ENCODE results near the gene ABCC5. TPM values are rescaled to one million over a fixed set of nuclear protein-coding genes. Genes with fewer than 3 reads are reported as not detected.

Gene ABCC5
- polyA plus RNA-seq, 1 donor (not counting 4 experiments of a cell fraction or from before 2014, with no cell fraction given): 28.7 TPM

DNA sequence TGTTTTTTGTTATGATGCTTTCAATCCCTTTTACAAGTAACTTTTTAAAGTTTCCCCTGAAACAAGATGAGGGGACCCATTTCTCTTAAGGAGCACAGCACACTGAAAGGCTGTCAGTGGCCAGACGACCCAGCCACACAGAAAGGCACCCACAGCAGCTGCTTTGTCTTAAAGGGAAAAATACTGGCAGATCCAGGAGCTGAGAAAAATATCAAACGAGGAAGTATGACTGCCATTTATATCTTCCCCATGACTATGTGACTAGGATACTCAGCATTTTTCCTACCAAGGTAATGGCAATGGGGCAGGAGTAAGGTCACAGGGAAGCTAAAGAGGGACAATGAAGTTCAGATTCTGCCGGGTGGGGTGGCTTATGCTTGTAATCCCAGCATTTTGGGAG is 15.9 kb downstream of the ABCC5 start:
- no peak for FAIRE-seq
- no peak for DNase-seq (ENCODE audit: low read depth, low spot score)
- H3K4me3 ChIP-seq (ENCODE audit: control insufficient read depth in 2 of 3, extremely low read depth in 1 of 3, insufficient read depth in 2 of 3, low read depth in 1 of 3, low read length in 3 of 3): no peak overlapping the region
- H3K4me2 ChIP-seq (ENCODE audit: control insufficient read depth, extremely low read depth, insufficient read depth, low read depth, low read length): no peak overlapping the region
- TF ChIP-seq, protein P1, sequence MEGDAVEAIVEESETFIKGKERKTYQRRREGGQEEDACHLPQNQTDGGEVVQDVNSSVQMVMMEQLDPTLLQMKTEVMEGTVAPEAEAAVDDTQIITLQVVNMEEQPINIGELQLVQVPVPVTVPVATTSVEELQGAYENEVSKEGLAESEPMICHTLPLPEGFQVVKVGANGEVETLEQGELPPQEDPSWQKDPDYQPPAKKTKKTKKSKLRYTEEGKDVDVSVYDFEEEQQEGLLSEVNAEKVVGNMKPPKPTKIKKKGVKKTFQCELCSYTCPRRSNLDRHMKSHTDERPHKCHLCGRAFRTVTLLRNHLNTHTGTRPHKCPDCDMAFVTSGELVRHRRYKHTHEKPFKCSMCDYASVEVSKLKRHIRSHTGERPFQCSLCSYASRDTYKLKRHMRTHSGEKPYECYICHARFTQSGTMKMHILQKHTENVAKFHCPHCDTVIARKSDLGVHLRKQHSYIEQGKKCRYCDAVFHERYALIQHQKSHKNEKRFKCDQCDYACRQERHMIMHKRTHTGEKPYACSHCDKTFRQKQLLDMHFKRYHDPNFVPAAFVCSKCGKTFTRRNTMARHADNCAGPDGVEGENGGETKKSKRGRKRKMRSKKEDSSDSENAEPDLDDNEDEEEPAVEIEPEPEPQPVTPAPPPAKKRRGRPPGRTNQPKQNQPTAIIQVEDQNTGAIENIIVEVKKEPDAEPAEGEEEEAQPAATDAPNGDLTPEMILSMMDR (optimal IDR thresholded peaks at IDR 0.05 in 1 of 3, IDR thresholded peaks at IDR 0.05 in 1 of 3, conservative IDR thresholded peaks at IDR 0.05 in 1 of 3; ENCODE audit: extremely low read depth in 1 of 3, insufficient read depth in 2 of 3, low read length in 3 of 3): no peak
- no peak for TF ChIP-seq EZH2 (IDR thresholded peaks at IDR 0.05; ENCODE audit: low read length)
- H3K79me2 ChIP-seq (ENCODE audit: control insufficient read depth, insufficient read depth, low read length): peaks cover 9% of the 10 kb centered on the region
- no peaks in the 10 kb centered on the region for H3K27me3 ChIP-seq (ENCODE audit: control insufficient read depth, extremely low read depth, insufficient read depth, low read length)
- no peak overlapping the region for H3K27ac ChIP-seq (ENCODE audit: control insufficient read depth, insufficient read depth, low read length)
- H4K20me1 ChIP-seq (ENCODE audit: control insufficient read depth, extremely low read depth, insufficient read depth, low read length): no peaks in the 10 kb centered on the region
- no peaks in the 10 kb centered on the region for H3K9me3 ChIP-seq (ENCODE audit: control insufficient read depth, low read depth, low read length)
- H3K36me3 ChIP-seq (ENCODE audit: control insufficient read depth in 2 of 2, extremely low read depth in 1 of 2, insufficient read depth in 2 of 2, low read length in 2 of 2): peaks cover 0 to 4% of the 10 kb centered on the region in 2 experiments
- H3K9ac ChIP-seq (ENCODE audit: control insufficient read depth, extremely low read depth, insufficient read depth, low read length): no peak overlapping the region
- peaks cover 11% of the 10 kb centered on the region for H3K4me1 ChIP-seq (ENCODE audit: control insufficient read depth, extremely low read depth, insufficient read depth, low read length)
- H2AFZ ChIP-seq (ENCODE audit: control insufficient read depth, low read length): no peak overlapping the region
- no peaks in the 10 kb centered on the region for H3K9me1 ChIP-seq (ENCODE audit: control insufficient read depth, extremely low read depth, insufficient read depth, low read length)
- dilution Hi-C loops (cut with MboI; ENCODE audit: extremely low pct_ligation_motif_present, low sequenced_read_pairs): no loop called here

- Histone ChIP-seq H3K27me3 (ENCODE audit: control insufficient read depth, extremely low read depth, insufficient read depth, low read length) (no peaks in the 10 kb centered on the region), H3K9me1 (ENCODE audit: control insufficient read depth, extremely low read depth, insufficient read depth, low read length) (no peaks in the 10 kb centered on the region), H3K36me3 (ENCODE audit: control insufficient read depth in 2 of 2, extremely low read depth in 1 of 2, insufficient read depth in 2 of 2, low read length in 2 of 2) (peaks cover 10 to 20% of the 10 kb centered on the region in 2 experiments), H3K79me2 (ENCODE audit: control insufficient read depth, insufficient read depth, low read length) (no peaks in the 10 kb centered on the region), H3K9ac (ENCODE audit: control insufficient read depth, extremely low read depth, insufficient read depth, low read length) (no peak overlapping the region), H4K20me1 (ENCODE audit: control insufficient read depth, extremely low read depth, insufficient read depth, low read length) (no peaks in the 10 kb centered on the region), H3K9me3 (ENCODE audit: control insufficient read depth, low read depth, low read length) (no peaks in the 10 kb centered on the region), H3K4me3 (ENCODE audit: control insufficient read depth in 2 of 3, extremely low read depth in 1 of 3, insufficient read depth in 2 of 3, low read depth in 1 of 3, low read length in 3 of 3) (no peak overlapping the region), H3K27ac (ENCODE audit: control insufficient read depth, insufficient read depth, low read length) (no peak overlapping the region), H3K4me1 (ENCODE audit: control insufficient read depth, extremely low read depth, insufficient read depth, low read length) (peaks cover 9% of the 10 kb centered on the region), H3K4me2 (ENCODE audit: control insufficient read depth, extremely low read depth, insufficient read depth, low read depth, low read length) (peak overlapping the region; percentile 9), H2AFZ (ENCODE audit: control insufficient read depth, low read length) (no peak overlapping the region)
- FAIRE-seq (peak; percentile 74), DNase-seq (ENCODE audit: low read depth, low spot score) (no peak)
- TF ChIP-seq EZH2 (IDR thresholded peaks at IDR 0.05; ENCODE audit: low read length): no peak
- TF ChIP-seq, protein P1 (optimal IDR thresholded peaks at IDR 0.05 in 1 of 3, IDR thresholded peaks at IDR 0.05 in 1 of 3, conservative IDR thresholded peaks at IDR 0.05 in 1 of 3; ENCODE audit: extremely low read depth in 1 of 3, insufficient read depth in 2 of 3, low read length in 3 of 3): no peak
- dilution Hi-C loops (cut with MboI; ENCODE audit: extremely low pct_ligation_motif_present, low sequenced_read_pairs): no loop called here
Observed at GRCh38 chr3:183991403-183991802, 26.3 kb downstream of the ABCC5 start.

All from keratinocyte (primary cell).